H9 (cell line): Measurements from ENCODE around the gene ERF. TPM values are rescaled to one million over a fixed set of nuclear protein-coding genes. Genes with fewer than 3 reads are reported as not detected.
A peak's percentile ranks its signal among the peaks of the same experiment; 100 is the strongest.

Experiments
- DNase-seq: peaks from one replicate; pipeline ENCODE4 v3.0.0-alpha.2; 2017
- H2AFZ ChIP-seq: one replicate; pipeline ENCODE4 v1.6.1; 2013; ENCODE audit warnings: mild to moderate bottlenecking, low read length, control low read depth, moderate library complexity
- H2AK5ac ChIP-seq: 2 replicates; pipeline ENCODE4 v1.6.1; 2013; ENCODE audit warnings: low read length, control low read depth, mixed read lengths; ENCODE audit not compliant: insufficient read length
- H2BK120ac ChIP-seq: one replicate; pipeline ENCODE4 v1.6.1; 2013; ENCODE audit warnings: low read depth, mild to moderate bottlenecking, low read length, control low read depth, inconsistent platforms; ENCODE audit not compliant: poor library complexity, severe bottlenecking
- H2BK12ac ChIP-seq: 2 replicates; pipeline ENCODE4 v1.6.1; 2013; ENCODE audit warnings: low read length, control low read depth, mixed read lengths, low read depth; ENCODE audit not compliant: insufficient read length
- H2BK15ac ChIP-seq: 2 replicates; pipeline ENCODE4 v1.6.1; 2013; ENCODE audit warnings: low read depth, low read length, control low read depth
- H2BK20ac ChIP-seq: one replicate; pipeline ENCODE4 v1.6.1; 2013; ENCODE audit warnings: low read depth, mild to moderate bottlenecking, low read length, control low read depth, inconsistent platforms; ENCODE audit not compliant: poor library complexity, severe bottlenecking
- H2BK5ac ChIP-seq: 2 replicates; pipeline ENCODE4 v1.6.1; 2013; ENCODE audit warnings: low read length, control low read depth, mixed read lengths; ENCODE audit not compliant: insufficient read length
- H3K14ac ChIP-seq: 2 replicates; pipeline ENCODE4 v1.6.1; 2013; ENCODE audit warnings: low read length, control low read depth; ENCODE audit not compliant: insufficient read depth
- H3K18ac ChIP-seq: 2 replicates; pipeline ENCODE4 v1.6.1; 2013; ENCODE audit warnings: low read depth, mild to moderate bottlenecking, mixed read lengths, low read length, control low read depth; ENCODE audit not compliant: insufficient read length
- H3K23ac ChIP-seq: 2 replicates; pipeline ENCODE4 v1.6.1; 2013; ENCODE audit warnings: low read length, control low read depth, mixed read lengths, low read depth; ENCODE audit not compliant: insufficient read length
- H3K23me2 ChIP-seq: 2 replicates; pipeline ENCODE4 v1.6.1; 2013; ENCODE audit warnings: low read depth, mild to moderate bottlenecking, mixed read lengths, low read length, control low read depth; ENCODE audit not compliant: insufficient read length, poor library complexity, severe bottlenecking
- H3K27ac ChIP-seq: 2 replicates; pipeline ENCODE4 v1.5.1; 2013; ENCODE audit warnings: low read length, control low read depth, mixed read lengths, low read depth; ENCODE audit not compliant: insufficient read length
- H3K27me3 ChIP-seq: 2 replicates; pipeline ENCODE4 v1.6.1; 2013; ENCODE audit warnings: low read length, control low read depth, inconsistent platforms; ENCODE audit not compliant: insufficient read depth
- H3K4ac ChIP-seq: 2 replicates; pipeline ENCODE4 v1.6.1; 2013; ENCODE audit warnings: low read depth, mild to moderate bottlenecking, control low read depth, inconsistent platforms, low read length, moderate library complexity
- H3K4me1 ChIP-seq: 2 replicates; pipeline ENCODE4 v1.6.1; 2013; ENCODE audit warnings: low read length, control low read depth, inconsistent platforms; ENCODE audit not compliant: insufficient read depth
- H3K4me2 ChIP-seq: 2 replicates; pipeline ENCODE4 v1.6.1; 2013; ENCODE audit warnings: low read length, control low read depth, mixed read lengths; ENCODE audit not compliant: insufficient read length, insufficient read depth
- H3K56ac ChIP-seq: 2 replicates; pipeline ENCODE4 v1.6.1; 2013; ENCODE audit warnings: low read depth, mild to moderate bottlenecking, mixed read lengths, low read length, control low read depth; ENCODE audit not compliant: insufficient read length
- H3K79me1 ChIP-seq: 2 replicates; pipeline ENCODE4 v1.6.1; 2013; ENCODE audit warnings: low read depth, mild to moderate bottlenecking, moderate library complexity, low read length, control low read depth, inconsistent platforms; ENCODE audit not compliant: insufficient read depth, poor library complexity, severe bottlenecking
- H3K79me2 ChIP-seq: 2 replicates; pipeline ENCODE4 v1.6.1; 2013; ENCODE audit warnings: low read length, control low read depth, inconsistent platforms; ENCODE audit not compliant: insufficient read depth
- H3K9ac ChIP-seq: 2 replicates; pipeline ENCODE4 v1.6.1; 2013; ENCODE audit warnings: low read length, control low read depth, mixed read lengths; ENCODE audit not compliant: insufficient read length; ENCODE audit errors: extremely low read depth
- H3K9me3 ChIP-seq: one replicate; pipeline ENCODE4 v1.6.1; 2013; ENCODE audit warnings: low read depth, low read length, inconsistent platforms; ENCODE audit not compliant: control insufficient read depth
- H3T11ph ChIP-seq: one replicate; pipeline ENCODE4 v1.6.1; 2013; ENCODE audit warnings: mild to moderate bottlenecking, low read length, control low read depth, inconsistent platforms
- H4K20me1 ChIP-seq: one replicate; pipeline ENCODE4 v1.6.1; 2013; ENCODE audit not compliant: control insufficient read depth, insufficient read length, insufficient read depth
- H4K5ac ChIP-seq: 2 replicates; pipeline ENCODE4 v1.6.1; 2013; ENCODE audit warnings: low read depth, mild to moderate bottlenecking, mixed read lengths, low read length, control low read depth; ENCODE audit not compliant: insufficient read length
- H4K8ac ChIP-seq: replicated peaks from 2 replicates; pipeline ENCODE4 v1.6.1; 2013; ENCODE audit warnings: low read length, control low read depth, mixed read lengths, low read depth; ENCODE audit not compliant: insufficient read length
- H4K91ac ChIP-seq: 2 replicates; pipeline ENCODE4 v1.6.1; 2013; ENCODE audit warnings: low read depth, mild to moderate bottlenecking, moderate library complexity, mixed read lengths, low read length, control low read depth; ENCODE audit not compliant: insufficient read length
- H3K27ac Mint-ChIP-seq, 3 experiments: 2 replicates in 2 of 3; 3 replicates in 1 of 3; pipeline ENCODE4 v1.8.0; 2020 to 2021; ENCODE audit warnings: mixed read lengths in 3 of 3, mild to moderate bottlenecking in 1 of 3, moderate library complexity in 1 of 3
- H3K27me3 Mint-ChIP-seq: 2 replicates; pipeline ENCODE4 v1.8.0; 2021; ENCODE audit warnings: low read depth, mild to moderate bottlenecking, moderate library complexity, mixed read lengths
- H3K36me3 Mint-ChIP-seq, 3 experiments: 2 replicates in 2 of 3; 3 replicates in 1 of 3; pipeline ENCODE4 v1.8.0; 2020 to 2021; ENCODE audit warnings: low read depth in 3 of 3, mixed read lengths in 3 of 3; ENCODE audit not compliant: insufficient read depth in 1 of 3
- H3K4me1 Mint-ChIP-seq, 2 experiments: 2 replicates each; pipeline ENCODE4 v1.8.0; 2020; ENCODE audit warnings: mixed read lengths in 2 of 2
- H3K4me3 Mint-ChIP-seq, 2 experiments: 2 replicates in 1 of 2; 3 replicates in 1 of 2; pipeline ENCODE4 v1.8.0; 2020 to 2021; ENCODE audit warnings: mild to moderate bottlenecking in 2 of 2, mixed read lengths in 2 of 2, moderate library complexity in 1 of 2
- H3K9me3 Mint-ChIP-seq, 2 experiments: 2 replicates in 1 of 2; 3 replicates in 1 of 2; pipeline ENCODE4 v1.8.0; 2020; ENCODE audit warnings: mild to moderate bottlenecking in 2 of 2, mixed read lengths in 2 of 2, moderate library complexity in 1 of 2
- CTCF ChIP-seq: fragments of 200-600 bp; sonication (generic); conservative IDR thresholded peaks from 3 replicates; pipeline ENCODE4 v1.8.0; 2021; ENCODE audit warnings: antibody characterized with exemption, mild to moderate bottlenecking
- WGBS: extraction: QIAGEN DNeasy Blood & Tissue Kit; methylation state at CpG from one replicate; pipeline ENCODE4 v1.1.7; 2013; ENCODE audit warnings: missing lambda C conversion rate, low lambda C conversion rate, mixed read lengths; ENCODE audit not compliant: insufficient read length; ENCODE audit errors: extremely low coverage; 5-methylcytosine and 5-hydroxymethylcytosine counted together
- total RNA-seq: library from RNA; stranded (reverse); gene quantifications from 2 replicates; pipeline ENCODE4 v1.2.1, GENCODE V29; 2021

Gene ERF
- total RNA-seq, 1 experiment from 2014 or later, result 126 TPM

DNA sequence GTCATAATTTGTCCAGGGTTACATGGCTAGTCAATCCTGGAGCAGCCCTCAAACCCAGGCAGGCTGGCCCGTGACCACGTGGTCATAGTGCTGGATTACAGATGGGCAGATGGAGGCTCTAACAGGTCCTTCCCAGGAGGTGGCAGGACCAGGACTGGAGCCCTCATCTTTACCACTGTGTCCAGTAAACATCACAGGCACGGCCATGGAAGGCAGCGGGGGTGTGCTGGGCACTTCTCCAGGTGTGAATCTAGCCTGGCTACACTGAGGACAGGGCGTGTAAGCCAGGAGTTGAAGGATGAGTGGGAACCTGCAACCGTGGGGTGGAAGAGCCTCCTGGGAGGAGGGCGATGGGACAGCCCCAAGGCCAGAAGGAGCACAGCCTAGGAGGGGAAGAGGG is 20.2 kb upstream of the ERF start:
- Mint-ChIP-seq H3K36me3 (peaks cover 4 to 23% (median 16%) of the 10 kb centered on the region in 3 experiments; a peak in 6 of 7 replicates), H3K27me3 (no peaks in the 10 kb centered on the region), H3K9me3 (no peaks in the 10 kb centered on the region; a peak in 2 of 5 replicates), H3K4me3 (no peak overlapping the region), H3K4me1 (peaks cover 20 to 27% of the 10 kb centered on the region in 2 experiments), H3K27ac (peak overlapping the region in 1 of 3 experiments; percentile 42; a peak in 1 of 7 replicates)
- Histone ChIP-seq H2BK120ac (no peak overlapping the region), H3T11ph (no peak overlapping the region), H2AK5ac (no peak overlapping the region), H3K23me2 (no peaks in the 10 kb centered on the region), H4K5ac (no peak overlapping the region), H3K79me2 (no peaks in the 10 kb centered on the region), H2BK12ac (no peak overlapping the region), H3K4ac (no peak overlapping the region), H3K9me3 (no peaks in the 10 kb centered on the region), H3K18ac (no peak overlapping the region), H4K91ac (no peak overlapping the region), H3K9ac (no peak overlapping the region), H3K79me1 (no peaks in the 10 kb centered on the region), H3K27ac (no peak overlapping the region), H2AFZ (no peak overlapping the region), H4K8ac (no peak overlapping the region), H3K14ac (no peak overlapping the region), H3K23ac (no peak overlapping the region), H2BK15ac (no peak overlapping the region), H2BK5ac (no peak overlapping the region), H2BK20ac (no peak overlapping the region), H3K56ac (no peak overlapping the region), H3K4me2 (no peak overlapping the region), H4K20me1 (no peaks in the 10 kb centered on the region), H3K4me1 (no peaks in the 10 kb centered on the region), H3K27me3 (no peaks in the 10 kb centered on the region)
- WGBS, result no CpG with 5 or more reads among the region's 7 CpGs
- no peak for DNase-seq
- TF ChIP-seq CTCF, result no peak
